ENCODE measurements around the gene LRATD1. TPM values are rescaled to one million over a fixed set of nuclear protein-coding genes. Genes with fewer than 3 reads are reported as not detected.

The LRATD1 gene
- total and polyA plus RNA-seq, 8 donors, result 3.3 to 16.5 (median 15.4) TPM

DNA sequence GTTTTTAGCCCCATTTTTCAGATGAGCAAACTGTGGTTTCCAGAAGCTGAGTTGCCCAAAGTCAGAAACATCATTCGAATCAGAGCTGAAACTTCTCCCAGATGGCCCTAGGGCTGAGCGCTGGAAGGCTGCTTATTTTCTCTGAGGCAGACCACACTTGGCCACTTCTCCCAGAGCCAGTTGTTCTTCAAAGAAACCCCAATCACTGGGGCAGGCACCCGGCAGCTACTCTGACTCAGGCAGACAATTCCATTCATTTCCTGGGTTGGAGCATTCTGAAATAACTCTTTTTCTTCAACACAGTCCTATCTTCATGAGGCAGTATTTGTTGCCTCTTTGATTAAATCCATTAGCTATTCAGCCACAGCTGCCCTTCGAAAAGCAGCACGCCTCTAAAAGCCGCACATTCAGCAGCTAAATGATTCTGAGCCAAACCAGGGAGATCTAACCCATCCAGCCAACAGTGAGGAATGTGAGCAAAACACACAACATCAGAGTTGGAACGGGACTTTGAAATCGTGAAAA, 40.9 kb downstream of the LRATD1 start:
- Histone ChIP-seq H3K36me3 (no peaks in the 10 kb centered on the region), H3K27me3 (no peaks in the 10 kb centered on the region), H3K27ac (no peak overlapping the region), H3K4me3 (no peak overlapping the region), H3K9me3 (no peaks in the 10 kb centered on the region), H3K4me1 (no peaks in the 10 kb centered on the region)
- intact Hi-C loops (cut with DNase I), result no loop called here
- no peak for TF ChIP-seq CTCF (IDR thresholded peaks at IDR 0.05)
- ATAC-seq, result no peak
- peak in 2 of 4 donors; percentile 0 to 1 for DNase-seq

DNA sequence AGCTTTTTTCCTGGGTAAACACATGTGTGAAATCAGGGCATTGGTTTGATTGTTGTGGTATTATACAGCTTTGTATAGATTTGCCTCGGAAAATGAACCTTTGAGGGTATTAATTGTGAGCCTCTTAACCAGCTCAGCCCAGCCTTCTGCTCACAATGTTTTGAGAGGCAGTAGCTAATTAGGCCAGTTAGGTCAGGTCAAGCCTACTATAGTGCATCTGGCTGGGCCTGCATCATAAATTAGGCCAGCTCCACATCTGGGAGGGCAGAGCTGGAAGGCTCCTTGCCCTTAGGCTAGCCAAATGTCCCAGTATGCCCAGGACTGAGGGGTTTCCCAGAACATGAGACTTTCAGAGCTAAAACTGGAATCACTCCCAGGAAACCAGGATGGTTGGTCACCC, 43.0 kb downstream of the LRATD1 start:
- Histone ChIP-seq H3K36me3 (no peaks in the 10 kb centered on the region), H3K4me1 (no peaks in the 10 kb centered on the region), H3K27ac (no peak overlapping the region), H3K9me3 (no peaks in the 10 kb centered on the region), H3K27me3 (no peaks in the 10 kb centered on the region), H3K4me3 (no peak overlapping the region)
- no peak for DNase-seq
- TF ChIP-seq CTCF (IDR thresholded peaks at IDR 0.05), result no peak
- intact Hi-C loops (cut with DNase I), result no loop called here
- ATAC-seq, result no peak

- H3K27ac ChIP-seq, result no peak overlapping the region
- no peak overlapping the region for H3K4me3 ChIP-seq
- H3K36me3 ChIP-seq, result no peaks in the 10 kb centered on the region
- H3K9me3 ChIP-seq, result no peaks in the 10 kb centered on the region
- no peak for TF ChIP-seq CTCF (IDR thresholded peaks at IDR 0.05)
- intact Hi-C loops (cut with DNase I), result no loop called here
- no peak for ATAC-seq
- DNase-seq, result no peak
- H3K27me3 ChIP-seq, result no peaks in the 10 kb centered on the region
- H3K4me1 ChIP-seq, result no peaks in the 10 kb centered on the region
Observed at GRCh38 chr2:14676371-14676770, 43.9 kb downstream of the LRATD1 start.

- no peak overlapping the region for H3K4me3 ChIP-seq
- intact Hi-C loops (cut with DNase I), result no loop called here
Observed at GRCh38 chr2:14677039-14677438, 44.5 kb downstream of the LRATD1 start.

GRCh38 chr2:14678761-14679160, 46.2 kb downstream of the LRATD1 start:
- no peaks in the 10 kb centered on the region for H3K27me3 ChIP-seq
- intact Hi-C loops (cut with DNase I), result no loop called here
- H3K4me1 ChIP-seq, result no peaks in the 10 kb centered on the region
- no peak overlapping the region for H3K4me3 ChIP-seq
- H3K9me3 ChIP-seq, result no peaks in the 10 kb centered on the region
- no peak overlapping the region for H3K27ac ChIP-seq
- no peak for ATAC-seq
- TF ChIP-seq CTCF (IDR thresholded peaks at IDR 0.05), result no peak
- no peak for DNase-seq
- H3K36me3 ChIP-seq, result no peaks in the 10 kb centered on the region

More at GRCh38 chr2:14677039-14677438, 44.5 kb downstream of the LRATD1 start:
- Histone ChIP-seq H3K4me1 (no peaks in the 10 kb centered on the region), H3K27me3 (no peaks in the 10 kb centered on the region), H3K27ac (no peak overlapping the region), H3K36me3 (no peaks in the 10 kb centered on the region), H3K9me3 (no peaks in the 10 kb centered on the region)
- ATAC-seq, result no peak
- DNase-seq, result peak in 2 of 4 donors; percentile 1 to 4
- no peak for TF ChIP-seq CTCF (IDR thresholded peaks at IDR 0.05)

Data from left lung (tissue), 10 donors.